H9 (cell line): ENCODE measurements around the gene TDRD1. TPM values are rescaled to one million over a fixed set of nuclear protein-coding genes. Genes with fewer than 3 reads are reported as not detected.

Experiments
- DNase-seq: peaks from one replicate; pipeline ENCODE4 v3.0.0-alpha.2; 2017
- H2AFZ ChIP-seq: one replicate; pipeline ENCODE4 v1.6.1; 2013; ENCODE audit warnings: mild to moderate bottlenecking, low read length, control low read depth, moderate library complexity
- H2AK5ac ChIP-seq: 2 replicates; pipeline ENCODE4 v1.6.1; 2013; ENCODE audit warnings: low read length, control low read depth, mixed read lengths; ENCODE audit not compliant: insufficient read length
- H2BK120ac ChIP-seq: one replicate; pipeline ENCODE4 v1.6.1; 2013; ENCODE audit warnings: low read depth, mild to moderate bottlenecking, low read length, control low read depth, inconsistent platforms; ENCODE audit not compliant: poor library complexity, severe bottlenecking
- H2BK12ac ChIP-seq: 2 replicates; pipeline ENCODE4 v1.6.1; 2013; ENCODE audit warnings: low read length, control low read depth, mixed read lengths, low read depth; ENCODE audit not compliant: insufficient read length
- H2BK15ac ChIP-seq: 2 replicates; pipeline ENCODE4 v1.6.1; 2013; ENCODE audit warnings: low read depth, low read length, control low read depth
- H2BK20ac ChIP-seq: one replicate; pipeline ENCODE4 v1.6.1; 2013; ENCODE audit warnings: low read depth, mild to moderate bottlenecking, low read length, control low read depth, inconsistent platforms; ENCODE audit not compliant: poor library complexity, severe bottlenecking
- H2BK5ac ChIP-seq: 2 replicates; pipeline ENCODE4 v1.6.1; 2013; ENCODE audit warnings: low read length, control low read depth, mixed read lengths; ENCODE audit not compliant: insufficient read length
- H3K14ac ChIP-seq: 2 replicates; pipeline ENCODE4 v1.6.1; 2013; ENCODE audit warnings: low read length, control low read depth; ENCODE audit not compliant: insufficient read depth
- H3K18ac ChIP-seq: 2 replicates; pipeline ENCODE4 v1.6.1; 2013; ENCODE audit warnings: low read depth, mild to moderate bottlenecking, mixed read lengths, low read length, control low read depth; ENCODE audit not compliant: insufficient read length
- H3K23ac ChIP-seq: 2 replicates; pipeline ENCODE4 v1.6.1; 2013; ENCODE audit warnings: low read length, control low read depth, mixed read lengths, low read depth; ENCODE audit not compliant: insufficient read length
- H3K23me2 ChIP-seq: 2 replicates; pipeline ENCODE4 v1.6.1; 2013; ENCODE audit warnings: low read depth, mild to moderate bottlenecking, mixed read lengths, low read length, control low read depth; ENCODE audit not compliant: insufficient read length, poor library complexity, severe bottlenecking
- H3K27ac ChIP-seq: 2 replicates; pipeline ENCODE4 v1.5.1; 2013; ENCODE audit warnings: low read length, control low read depth, mixed read lengths, low read depth; ENCODE audit not compliant: insufficient read length
- H3K27me3 ChIP-seq: 2 replicates; pipeline ENCODE4 v1.6.1; 2013; ENCODE audit warnings: low read length, control low read depth, inconsistent platforms; ENCODE audit not compliant: insufficient read depth
- H3K4ac ChIP-seq: 2 replicates; pipeline ENCODE4 v1.6.1; 2013; ENCODE audit warnings: low read depth, mild to moderate bottlenecking, control low read depth, inconsistent platforms, low read length, moderate library complexity
- H3K4me1 ChIP-seq: 2 replicates; pipeline ENCODE4 v1.6.1; 2013; ENCODE audit warnings: low read length, control low read depth, inconsistent platforms; ENCODE audit not compliant: insufficient read depth
- H3K4me2 ChIP-seq: 2 replicates; pipeline ENCODE4 v1.6.1; 2013; ENCODE audit warnings: low read length, control low read depth, mixed read lengths; ENCODE audit not compliant: insufficient read length, insufficient read depth
- H3K56ac ChIP-seq: 2 replicates; pipeline ENCODE4 v1.6.1; 2013; ENCODE audit warnings: low read depth, mild to moderate bottlenecking, mixed read lengths, low read length, control low read depth; ENCODE audit not compliant: insufficient read length
- H3K79me1 ChIP-seq: 2 replicates; pipeline ENCODE4 v1.6.1; 2013; ENCODE audit warnings: low read depth, mild to moderate bottlenecking, moderate library complexity, low read length, control low read depth, inconsistent platforms; ENCODE audit not compliant: insufficient read depth, poor library complexity, severe bottlenecking
- H3K79me2 ChIP-seq: 2 replicates; pipeline ENCODE4 v1.6.1; 2013; ENCODE audit warnings: low read length, control low read depth, inconsistent platforms; ENCODE audit not compliant: insufficient read depth
- H3K9ac ChIP-seq: 2 replicates; pipeline ENCODE4 v1.6.1; 2013; ENCODE audit warnings: low read length, control low read depth, mixed read lengths; ENCODE audit not compliant: insufficient read length; ENCODE audit errors: extremely low read depth
- H3K9me3 ChIP-seq: one replicate; pipeline ENCODE4 v1.6.1; 2013; ENCODE audit warnings: low read depth, low read length, inconsistent platforms; ENCODE audit not compliant: control insufficient read depth
- H3T11ph ChIP-seq: one replicate; pipeline ENCODE4 v1.6.1; 2013; ENCODE audit warnings: mild to moderate bottlenecking, low read length, control low read depth, inconsistent platforms
- H4K20me1 ChIP-seq: one replicate; pipeline ENCODE4 v1.6.1; 2013; ENCODE audit not compliant: control insufficient read depth, insufficient read length, insufficient read depth
- H4K5ac ChIP-seq: 2 replicates; pipeline ENCODE4 v1.6.1; 2013; ENCODE audit warnings: low read depth, mild to moderate bottlenecking, mixed read lengths, low read length, control low read depth; ENCODE audit not compliant: insufficient read length
- H4K8ac ChIP-seq: replicated peaks from 2 replicates; pipeline ENCODE4 v1.6.1; 2013; ENCODE audit warnings: low read length, control low read depth, mixed read lengths, low read depth; ENCODE audit not compliant: insufficient read length
- H4K91ac ChIP-seq: 2 replicates; pipeline ENCODE4 v1.6.1; 2013; ENCODE audit warnings: low read depth, mild to moderate bottlenecking, moderate library complexity, mixed read lengths, low read length, control low read depth; ENCODE audit not compliant: insufficient read length
- H3K27ac Mint-ChIP-seq, 3 experiments: 2 replicates in 2 of 3; 3 replicates in 1 of 3; pipeline ENCODE4 v1.8.0; 2020 to 2021; ENCODE audit warnings: mixed read lengths in 3 of 3, mild to moderate bottlenecking in 1 of 3, moderate library complexity in 1 of 3
- H3K27me3 Mint-ChIP-seq: 2 replicates; pipeline ENCODE4 v1.8.0; 2021; ENCODE audit warnings: low read depth, mild to moderate bottlenecking, moderate library complexity, mixed read lengths
- H3K36me3 Mint-ChIP-seq, 3 experiments: 2 replicates in 2 of 3; 3 replicates in 1 of 3; pipeline ENCODE4 v1.8.0; 2020 to 2021; ENCODE audit warnings: low read depth in 3 of 3, mixed read lengths in 3 of 3; ENCODE audit not compliant: insufficient read depth in 1 of 3
- H3K4me1 Mint-ChIP-seq, 2 experiments: 2 replicates each; pipeline ENCODE4 v1.8.0; 2020; ENCODE audit warnings: mixed read lengths in 2 of 2
- H3K4me3 Mint-ChIP-seq, 2 experiments: 2 replicates in 1 of 2; 3 replicates in 1 of 2; pipeline ENCODE4 v1.8.0; 2020 to 2021; ENCODE audit warnings: mild to moderate bottlenecking in 2 of 2, mixed read lengths in 2 of 2, moderate library complexity in 1 of 2
- H3K9me3 Mint-ChIP-seq, 2 experiments: 2 replicates in 1 of 2; 3 replicates in 1 of 2; pipeline ENCODE4 v1.8.0; 2020; ENCODE audit warnings: mild to moderate bottlenecking in 2 of 2, mixed read lengths in 2 of 2, moderate library complexity in 1 of 2
- WGBS: extraction: QIAGEN DNeasy Blood & Tissue Kit; methylation state at CpG from one replicate; pipeline ENCODE4 v1.1.7; 2013; ENCODE audit warnings: missing lambda C conversion rate, low lambda C conversion rate, mixed read lengths; ENCODE audit not compliant: insufficient read length; ENCODE audit errors: extremely low coverage; 5-methylcytosine and 5-hydroxymethylcytosine counted together
- total RNA-seq: library from RNA; stranded (reverse); gene quantifications from 2 replicates; pipeline ENCODE4 v1.2.1, GENCODE V29; 2021
- TF ChIP-seq, protein P1 (sequence below): fragments of 200-600 bp; sonication (generic); conservative IDR thresholded peaks from 3 replicates; pipeline ENCODE4 v1.8.0; 2021; ENCODE audit warnings: antibody characterized with exemption, mild to moderate bottlenecking

TDRD1 gene
- total RNA-seq, 1 experiment from 2014 or later: 0.15 TPM

DNA sequence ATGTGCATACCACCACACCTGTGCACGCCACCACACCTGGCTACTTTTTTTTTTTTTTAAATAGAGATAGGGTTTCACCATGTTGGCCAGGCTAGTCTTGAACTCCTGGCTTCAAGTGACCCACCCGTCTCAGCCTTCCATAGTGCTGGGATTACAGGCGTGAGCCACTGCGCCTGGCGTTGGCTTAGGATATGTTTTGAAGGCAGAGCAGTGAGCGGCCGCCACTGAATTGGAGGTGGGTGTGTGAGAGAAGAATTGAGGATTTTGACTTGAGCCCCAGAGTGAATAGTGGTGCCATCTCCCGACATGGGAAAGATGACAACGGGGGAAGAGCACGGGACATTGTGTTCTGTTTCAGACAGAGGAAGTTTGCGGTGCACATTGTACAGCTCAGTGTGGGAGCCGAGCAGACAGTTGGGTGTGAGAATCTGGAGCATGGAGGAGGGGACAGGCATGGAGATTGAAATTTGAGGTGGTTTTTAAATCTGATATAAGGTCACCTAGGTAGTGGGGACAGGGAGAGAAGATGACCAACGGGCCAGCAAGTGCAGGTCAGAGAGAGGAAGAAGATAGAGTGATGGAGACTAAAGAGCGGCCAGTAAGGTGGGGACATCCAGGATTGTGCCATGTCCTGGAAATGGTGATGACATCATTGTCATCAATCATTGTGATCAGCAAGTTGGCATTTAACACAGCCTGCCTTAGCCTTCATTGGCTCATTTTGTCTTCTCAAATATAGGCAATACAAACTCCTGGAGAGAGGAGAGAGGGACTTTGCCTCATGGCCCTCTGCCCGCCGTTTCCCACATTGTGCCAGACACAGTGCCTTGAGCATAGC is 95.7 kb downstream of the TDRD1 start:
- H3K4me1 Mint-ChIP-seq: no peaks in the 10 kb centered on the region
- H3K27me3 Mint-ChIP-seq: peaks cover 5% of the 10 kb centered on the region
- H3K56ac ChIP-seq: no peak overlapping the region
- H4K5ac ChIP-seq: no peak overlapping the region
- no peaks in the 10 kb centered on the region for H3K79me1 ChIP-seq
- H3K27me3 ChIP-seq: no peaks in the 10 kb centered on the region
- no peak overlapping the region for H3K4me2 ChIP-seq
- no peak overlapping the region for H2BK120ac ChIP-seq
- no peak overlapping the region for H3T11ph ChIP-seq
- H3K4me3 Mint-ChIP-seq: no peak overlapping the region; a peak in 1 of 5 replicates
- H3K14ac ChIP-seq: no peak overlapping the region
- no peaks in the 10 kb centered on the region for H3K4me1 ChIP-seq
- H3K18ac ChIP-seq: no peak overlapping the region
- no peak overlapping the region for H4K8ac ChIP-seq
- H3K27ac Mint-ChIP-seq: no peak overlapping the region
- DNase-seq: no peak
- no CpG with 5 or more reads among the region's 16 CpGs for WGBS
- H4K20me1 ChIP-seq: no peaks in the 10 kb centered on the region
- no peaks in the 10 kb centered on the region for H3K23me2 ChIP-seq
- no peak overlapping the region for H2BK12ac ChIP-seq
- no peaks in the 10 kb centered on the region for H3K9me3 ChIP-seq
- H2AK5ac ChIP-seq: no peak overlapping the region
- no peak overlapping the region for H2AFZ ChIP-seq
- no peak overlapping the region for H3K27ac ChIP-seq
- no peak overlapping the region for H4K91ac ChIP-seq
- TF ChIP-seq, protein P1, sequence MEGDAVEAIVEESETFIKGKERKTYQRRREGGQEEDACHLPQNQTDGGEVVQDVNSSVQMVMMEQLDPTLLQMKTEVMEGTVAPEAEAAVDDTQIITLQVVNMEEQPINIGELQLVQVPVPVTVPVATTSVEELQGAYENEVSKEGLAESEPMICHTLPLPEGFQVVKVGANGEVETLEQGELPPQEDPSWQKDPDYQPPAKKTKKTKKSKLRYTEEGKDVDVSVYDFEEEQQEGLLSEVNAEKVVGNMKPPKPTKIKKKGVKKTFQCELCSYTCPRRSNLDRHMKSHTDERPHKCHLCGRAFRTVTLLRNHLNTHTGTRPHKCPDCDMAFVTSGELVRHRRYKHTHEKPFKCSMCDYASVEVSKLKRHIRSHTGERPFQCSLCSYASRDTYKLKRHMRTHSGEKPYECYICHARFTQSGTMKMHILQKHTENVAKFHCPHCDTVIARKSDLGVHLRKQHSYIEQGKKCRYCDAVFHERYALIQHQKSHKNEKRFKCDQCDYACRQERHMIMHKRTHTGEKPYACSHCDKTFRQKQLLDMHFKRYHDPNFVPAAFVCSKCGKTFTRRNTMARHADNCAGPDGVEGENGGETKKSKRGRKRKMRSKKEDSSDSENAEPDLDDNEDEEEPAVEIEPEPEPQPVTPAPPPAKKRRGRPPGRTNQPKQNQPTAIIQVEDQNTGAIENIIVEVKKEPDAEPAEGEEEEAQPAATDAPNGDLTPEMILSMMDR: no peak
- no peak overlapping the region for H3K9ac ChIP-seq
- H3K23ac ChIP-seq: no peak overlapping the region
- H2BK20ac ChIP-seq: no peak overlapping the region
- H3K9me3 Mint-ChIP-seq: no peaks in the 10 kb centered on the region
- no peaks in the 10 kb centered on the region for H3K36me3 Mint-ChIP-seq
- no peak overlapping the region for H2BK15ac ChIP-seq
- H2BK5ac ChIP-seq: no peak overlapping the region
- no peak overlapping the region for H3K4ac ChIP-seq
- no peaks in the 10 kb centered on the region for H3K79me2 ChIP-seq
